GM23338 (cell line): Measurements from ENCODE around the gene SCNN1A. TPM values are rescaled to one million over a fixed set of nuclear protein-coding genes. Genes with fewer than 3 reads are reported as not detected.

ENCODE experiments used
- ATAC-seq: fragments of 200-7000 bp; cut with Tn5 transposase; 3 replicates; pipeline ENCODE4 v1.9.1; 2020
- DNase-seq: peaks from one replicate; pipeline ENCODE4 v3.0.0-alpha.2; 2015; ENCODE audit warnings: low spot score
- H2AFZ ChIP-seq: fragments of 200-600 bp; sonication (generic); 2 replicates; pipeline ENCODE4 v1.8.0; 2016; ENCODE audit warnings: antibody characterized with exemption, mild to moderate bottlenecking, moderate library complexity
- H3F3A ChIP-seq: fragments of 200-600 bp; sonication (generic); replicated peaks from 2 replicates; pipeline ENCODE4 v1.8.0; 2017; ENCODE audit warnings: antibody characterized with exemption, mixed run types, low read depth
- H3K27ac ChIP-seq: fragments of 200-600 bp; sonication (generic); 2 replicates; pipeline ENCODE4 v1.6.1; 2016; ENCODE audit warnings: low read depth
- H3K27me3 ChIP-seq: fragments of 200-600 bp; sonication (generic); 2 replicates; pipeline ENCODE4 v1.8.0; 2016; ENCODE audit warnings: mild to moderate bottlenecking, mixed run types, moderate library complexity; ENCODE audit not compliant: insufficient read depth
- H3K36me3 ChIP-seq: fragments of 200-600 bp; sonication (generic); 2 replicates; pipeline ENCODE4 v1.8.0; 2016; ENCODE audit warnings: mild to moderate bottlenecking; ENCODE audit not compliant: insufficient read depth
- H3K4me1 ChIP-seq: fragments of 200-600 bp; sonication (generic); 2 replicates; pipeline ENCODE4 v1.8.0; 2016; ENCODE audit warnings: mild to moderate bottlenecking, moderate library complexity; ENCODE audit not compliant: insufficient read depth
- H3K4me2 ChIP-seq: fragments of 200-600 bp; sonication (generic); 2 replicates; pipeline ENCODE4 v1.7.1; 2017; ENCODE audit warnings: mixed run types
- H3K4me3 ChIP-seq: fragments of 200-600 bp; sonication (generic); 2 replicates; pipeline ENCODE4 v1.6.1; 2016; ENCODE audit warnings: mixed run types
- H3K79me2 ChIP-seq: fragments of 200-600 bp; sonication (generic); replicated peaks from 2 replicates; pipeline ENCODE4 v1.8.0; 2017; ENCODE audit warnings: mild to moderate bottlenecking; ENCODE audit not compliant: insufficient read depth
- H3K9me2 ChIP-seq: fragments of 200-600 bp; sonication (generic); 2 replicates; pipeline ENCODE4 v1.8.0; 2017; ENCODE audit not compliant: insufficient read depth
- H4K20me1 ChIP-seq: fragments of 200-600 bp; sonication (generic); replicated peaks from 2 replicates; pipeline ENCODE4 v1.8.0; 2017; ENCODE audit warnings: mild to moderate bottlenecking; ENCODE audit not compliant: insufficient read depth
- H3K27ac Mint-ChIP-seq: 2 replicates; pipeline ENCODE4 v1.8.0; 2020; ENCODE audit warnings: inconsistent platforms, mild to moderate bottlenecking, moderate library complexity, mixed read lengths
- H3K27me3 Mint-ChIP-seq: 3 replicates; pipeline ENCODE4 v1.8.0; 2022; ENCODE audit warnings: low read depth, mild to moderate bottlenecking, moderate library complexity, mixed read lengths, inconsistent platforms; ENCODE audit not compliant: insufficient read depth, poor library complexity
- H3K36me3 Mint-ChIP-seq: 3 replicates; pipeline ENCODE4 v1.8.0; 2021; ENCODE audit warnings: low read depth, mild to moderate bottlenecking, inconsistent platforms, moderate library complexity, mixed read lengths
- H3K4me1 Mint-ChIP-seq: 3 replicates; pipeline ENCODE4 v1.8.0; 2020; ENCODE audit warnings: mild to moderate bottlenecking, inconsistent platforms, mixed read lengths
- H3K4me3 Mint-ChIP-seq: 3 replicates; pipeline ENCODE4 v1.8.0; 2021; ENCODE audit warnings: moderate library complexity, mild to moderate bottlenecking, inconsistent platforms, mixed read lengths
- H3K9me3 Mint-ChIP-seq: 3 replicates; pipeline ENCODE4 v1.8.0; 2020; ENCODE audit warnings: moderate library complexity, mild to moderate bottlenecking, inconsistent platforms, mixed read lengths
- CREB1 ChIP-seq: fragments of 250-450 bp; sonication (Bioruptor Pico); IDR thresholded peaks from 2 replicates; pipeline ENCODE4 v1.5.0; 2020; ENCODE audit warnings: low read depth, mild to moderate bottlenecking, moderate library complexity
- EZH2 ChIP-seq: fragments of 200-600 bp; sonication (generic); IDR thresholded peaks from one replicate; pipeline ENCODE4 v1.8.0; 2017; ENCODE audit warnings: antibody characterized with exemption, mild to moderate bottlenecking, low read depth; ENCODE audit not compliant: unreplicated experiment
- EZH2phosphoT487 ChIP-seq: fragments of 200-600 bp; sonication (generic); IDR thresholded peaks from one replicate; pipeline ENCODE4 v1.8.1; 2018; ENCODE audit warnings: antibody characterized with exemption; ENCODE audit not compliant: unreplicated experiment
- JUNB ChIP-seq: IDR thresholded peaks from one replicate; pipeline ENCODE4 v1.6.1; 2016; ENCODE audit warnings: antibody characterized with exemption; ENCODE audit not compliant: unreplicated experiment
- NANOG ChIP-seq: IDR thresholded peaks from 2 replicates; pipeline ENCODE4 v1.6.1; 2016; ENCODE audit warnings: antibody characterized with exemption, borderline replicate concordance
- POLR2AphosphoS5 ChIP-seq: IDR thresholded peaks from 2 replicates; pipeline ENCODE4 v1.6.1; 2016; ENCODE audit warnings: antibody characterized with exemption, low read depth
- STAT1 ChIP-seq: IDR thresholded peaks from one replicate; pipeline ENCODE4 v1.6.1; 2016; ENCODE audit warnings: antibody characterized with exemption; ENCODE audit not compliant: unreplicated experiment
- ZNF114 ChIP-seq: fragments of 250-450 bp; sonication (Bioruptor Pico); IDR thresholded peaks from 2 replicates; pipeline ENCODE4 v1.5.0; 2020; ENCODE audit warnings: mild to moderate bottlenecking, moderate library complexity
- ZNF331 ChIP-seq: fragments of 250-450 bp; sonication (Bioruptor Pico); IDR thresholded peaks from 2 replicates; pipeline ENCODE4 v1.5.0; 2020; ENCODE audit warnings: low read depth, mild to moderate bottlenecking, moderate library complexity
- polyA plus RNA-seq: library from polyadenylated mRNA; unstranded; fragments of >200 nt; fragmentation: Nextera tagmentation; extraction: Ambion mirVana; gene quantifications from 2 replicates; pipeline ENCODE4 v1.2.1, GENCODE V29; 2016
- total RNA-seq: library from RNA; depleted of rRNA; stranded (reverse); fragments of >200 nt; shearing (Covaris generic); gene quantifications from 2 replicates; pipeline ENCODE4 v1.2.3, GENCODE V29; 2014
- TF ChIP-seq, protein P1 (sequence below): IDR thresholded peaks from one replicate; pipeline ENCODE4 v1.6.1; 2018; ENCODE audit warnings: antibody characterized with exemption; ENCODE audit not compliant: unreplicated experiment
- TF ChIP-seq, protein P2 (sequence below): IDR thresholded peaks from 2 replicates; pipeline ENCODE4 v1.6.1; 2016; ENCODE audit warnings: antibody characterized with exemption
- TF ChIP-seq, protein P3 (sequence below), 2 experiments: fragments of 200-600 bp in 1 of 2; sonication (generic) in 1 of 2; conservative IDR thresholded peaks; 2 replicates each; pipeline versions ENCODE4 v1.5.1 to v1.6.1; 2016 to 2017; ENCODE audit warnings: antibody characterized with exemption in 2 of 2, low read depth in 2 of 2, mild to moderate bottlenecking in 2 of 2, moderate library complexity in 1 of 2
- TF ChIP-seq, protein P4 (sequence below): fragments of 250-450 bp; sonication (Bioruptor Pico); IDR thresholded peaks from 2 replicates; pipeline ENCODE4 v1.5.0; 2020; ENCODE audit warnings: mild to moderate bottlenecking, moderate library complexity

The SCNN1A gene
- total and polyA plus RNA-seq, 2 experiments from 2014 or later: 37.1 to 125 TPM

DNA sequence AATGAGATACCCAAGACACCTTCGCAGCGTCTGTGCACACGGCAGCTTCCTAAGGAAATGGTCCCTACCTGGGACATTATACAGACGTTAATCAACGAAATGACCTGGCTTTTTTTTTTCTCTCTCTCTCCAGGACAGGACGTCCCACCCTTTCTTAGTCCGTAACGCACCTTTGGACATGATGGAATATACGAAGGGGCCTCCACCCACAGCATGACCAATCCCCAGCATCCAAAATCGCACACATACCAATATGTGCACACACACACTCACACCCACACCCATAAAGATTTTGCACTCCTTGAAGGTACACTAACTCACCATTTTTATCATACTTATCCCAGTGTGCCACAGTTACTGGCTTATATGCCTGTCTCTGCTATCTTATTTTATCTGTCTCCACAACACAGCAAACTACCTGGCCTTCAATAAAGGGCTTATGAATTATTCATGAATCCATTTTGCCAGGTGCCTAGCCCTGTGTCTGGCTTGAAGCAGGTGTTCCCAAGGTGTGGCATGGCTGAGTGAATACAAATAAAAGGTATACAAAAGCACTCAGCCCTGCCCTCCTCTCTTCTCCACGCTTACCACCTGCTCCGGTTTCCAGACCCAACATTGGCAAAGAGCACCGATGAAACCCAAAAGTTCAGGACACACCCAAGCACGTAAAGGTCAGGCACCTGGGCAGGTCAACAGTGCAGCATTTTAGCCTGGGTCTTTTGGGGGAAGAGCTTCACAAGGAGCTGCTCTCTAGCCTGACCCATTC is 2.2 kb downstream of the SCNN1A start:
- Histone ChIP-seq H2AFZ (no peak overlapping the region), H3K36me3 (no peaks in the 10 kb centered on the region), H3K4me3 (peak overlapping the region; percentile 67), H3K79me2 (peaks cover 64% of the 10 kb centered on the region), H3F3A (peaks cover 28% of the 10 kb centered on the region), H3K27me3 (no peaks in the 10 kb centered on the region), H3K4me2 (peak overlapping the region; percentile 92), H4K20me1 (no peaks in the 10 kb centered on the region), H3K9me2 (no peaks in the 10 kb centered on the region), H3K4me1 (peaks cover 65% of the 10 kb centered on the region), H3K27ac (peak overlapping the region; percentile 97)
- no peaks in the 10 kb centered on the region for H3K9me3 Mint-ChIP-seq
- TF ChIP-seq POLR2AphosphoS5 (no peak), JUNB (no peak), STAT1 (no peak), ZNF114 (no peak), EZH2 (no peak), EZH2phosphoT487 (no peak), NANOG (no peak), CREB1 (CRISPR knock-in tag) (no peak), ZNF331 (CRISPR knock-in tag) (no peak)
- TF ChIP-seq, protein P1, sequence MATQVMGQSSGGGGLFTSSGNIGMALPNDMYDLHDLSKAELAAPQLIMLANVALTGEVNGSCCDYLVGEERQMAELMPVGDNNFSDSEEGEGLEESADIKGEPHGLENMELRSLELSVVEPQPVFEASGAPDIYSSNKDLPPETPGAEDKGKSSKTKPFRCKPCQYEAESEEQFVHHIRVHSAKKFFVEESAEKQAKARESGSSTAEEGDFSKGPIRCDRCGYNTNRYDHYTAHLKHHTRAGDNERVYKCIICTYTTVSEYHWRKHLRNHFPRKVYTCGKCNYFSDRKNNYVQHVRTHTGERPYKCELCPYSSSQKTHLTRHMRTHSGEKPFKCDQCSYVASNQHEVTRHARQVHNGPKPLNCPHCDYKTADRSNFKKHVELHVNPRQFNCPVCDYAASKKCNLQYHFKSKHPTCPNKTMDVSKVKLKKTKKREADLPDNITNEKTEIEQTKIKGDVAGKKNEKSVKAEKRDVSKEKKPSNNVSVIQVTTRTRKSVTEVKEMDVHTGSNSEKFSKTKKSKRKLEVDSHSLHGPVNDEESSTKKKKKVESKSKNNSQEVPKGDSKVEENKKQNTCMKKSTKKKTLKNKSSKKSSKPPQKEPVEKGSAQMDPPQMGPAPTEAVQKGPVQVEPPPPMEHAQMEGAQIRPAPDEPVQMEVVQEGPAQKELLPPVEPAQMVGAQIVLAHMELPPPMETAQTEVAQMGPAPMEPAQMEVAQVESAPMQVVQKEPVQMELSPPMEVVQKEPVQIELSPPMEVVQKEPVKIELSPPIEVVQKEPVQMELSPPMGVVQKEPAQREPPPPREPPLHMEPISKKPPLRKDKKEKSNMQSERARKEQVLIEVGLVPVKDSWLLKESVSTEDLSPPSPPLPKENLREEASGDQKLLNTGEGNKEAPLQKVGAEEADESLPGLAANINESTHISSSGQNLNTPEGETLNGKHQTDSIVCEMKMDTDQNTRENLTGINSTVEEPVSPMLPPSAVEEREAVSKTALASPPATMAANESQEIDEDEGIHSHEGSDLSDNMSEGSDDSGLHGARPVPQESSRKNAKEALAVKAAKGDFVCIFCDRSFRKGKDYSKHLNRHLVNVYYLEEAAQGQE: no peak
- TF ChIP-seq, protein P2, sequence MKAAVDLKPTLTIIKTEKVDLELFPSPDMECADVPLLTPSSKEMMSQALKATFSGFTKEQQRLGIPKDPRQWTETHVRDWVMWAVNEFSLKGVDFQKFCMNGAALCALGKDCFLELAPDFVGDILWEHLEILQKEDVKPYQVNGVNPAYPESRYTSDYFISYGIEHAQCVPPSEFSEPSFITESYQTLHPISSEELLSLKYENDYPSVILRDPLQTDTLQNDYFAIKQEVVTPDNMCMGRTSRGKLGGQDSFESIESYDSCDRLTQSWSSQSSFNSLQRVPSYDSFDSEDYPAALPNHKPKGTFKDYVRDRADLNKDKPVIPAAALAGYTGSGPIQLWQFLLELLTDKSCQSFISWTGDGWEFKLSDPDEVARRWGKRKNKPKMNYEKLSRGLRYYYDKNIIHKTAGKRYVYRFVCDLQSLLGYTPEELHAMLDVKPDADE: no peak
- TF ChIP-seq, protein P3, sequence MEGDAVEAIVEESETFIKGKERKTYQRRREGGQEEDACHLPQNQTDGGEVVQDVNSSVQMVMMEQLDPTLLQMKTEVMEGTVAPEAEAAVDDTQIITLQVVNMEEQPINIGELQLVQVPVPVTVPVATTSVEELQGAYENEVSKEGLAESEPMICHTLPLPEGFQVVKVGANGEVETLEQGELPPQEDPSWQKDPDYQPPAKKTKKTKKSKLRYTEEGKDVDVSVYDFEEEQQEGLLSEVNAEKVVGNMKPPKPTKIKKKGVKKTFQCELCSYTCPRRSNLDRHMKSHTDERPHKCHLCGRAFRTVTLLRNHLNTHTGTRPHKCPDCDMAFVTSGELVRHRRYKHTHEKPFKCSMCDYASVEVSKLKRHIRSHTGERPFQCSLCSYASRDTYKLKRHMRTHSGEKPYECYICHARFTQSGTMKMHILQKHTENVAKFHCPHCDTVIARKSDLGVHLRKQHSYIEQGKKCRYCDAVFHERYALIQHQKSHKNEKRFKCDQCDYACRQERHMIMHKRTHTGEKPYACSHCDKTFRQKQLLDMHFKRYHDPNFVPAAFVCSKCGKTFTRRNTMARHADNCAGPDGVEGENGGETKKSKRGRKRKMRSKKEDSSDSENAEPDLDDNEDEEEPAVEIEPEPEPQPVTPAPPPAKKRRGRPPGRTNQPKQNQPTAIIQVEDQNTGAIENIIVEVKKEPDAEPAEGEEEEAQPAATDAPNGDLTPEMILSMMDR (conservative IDR thresholded peaks at IDR 0.05; ENCODE audit: low read depth in 2 of 2): no peak
- TF ChIP-seq, protein P4, sequence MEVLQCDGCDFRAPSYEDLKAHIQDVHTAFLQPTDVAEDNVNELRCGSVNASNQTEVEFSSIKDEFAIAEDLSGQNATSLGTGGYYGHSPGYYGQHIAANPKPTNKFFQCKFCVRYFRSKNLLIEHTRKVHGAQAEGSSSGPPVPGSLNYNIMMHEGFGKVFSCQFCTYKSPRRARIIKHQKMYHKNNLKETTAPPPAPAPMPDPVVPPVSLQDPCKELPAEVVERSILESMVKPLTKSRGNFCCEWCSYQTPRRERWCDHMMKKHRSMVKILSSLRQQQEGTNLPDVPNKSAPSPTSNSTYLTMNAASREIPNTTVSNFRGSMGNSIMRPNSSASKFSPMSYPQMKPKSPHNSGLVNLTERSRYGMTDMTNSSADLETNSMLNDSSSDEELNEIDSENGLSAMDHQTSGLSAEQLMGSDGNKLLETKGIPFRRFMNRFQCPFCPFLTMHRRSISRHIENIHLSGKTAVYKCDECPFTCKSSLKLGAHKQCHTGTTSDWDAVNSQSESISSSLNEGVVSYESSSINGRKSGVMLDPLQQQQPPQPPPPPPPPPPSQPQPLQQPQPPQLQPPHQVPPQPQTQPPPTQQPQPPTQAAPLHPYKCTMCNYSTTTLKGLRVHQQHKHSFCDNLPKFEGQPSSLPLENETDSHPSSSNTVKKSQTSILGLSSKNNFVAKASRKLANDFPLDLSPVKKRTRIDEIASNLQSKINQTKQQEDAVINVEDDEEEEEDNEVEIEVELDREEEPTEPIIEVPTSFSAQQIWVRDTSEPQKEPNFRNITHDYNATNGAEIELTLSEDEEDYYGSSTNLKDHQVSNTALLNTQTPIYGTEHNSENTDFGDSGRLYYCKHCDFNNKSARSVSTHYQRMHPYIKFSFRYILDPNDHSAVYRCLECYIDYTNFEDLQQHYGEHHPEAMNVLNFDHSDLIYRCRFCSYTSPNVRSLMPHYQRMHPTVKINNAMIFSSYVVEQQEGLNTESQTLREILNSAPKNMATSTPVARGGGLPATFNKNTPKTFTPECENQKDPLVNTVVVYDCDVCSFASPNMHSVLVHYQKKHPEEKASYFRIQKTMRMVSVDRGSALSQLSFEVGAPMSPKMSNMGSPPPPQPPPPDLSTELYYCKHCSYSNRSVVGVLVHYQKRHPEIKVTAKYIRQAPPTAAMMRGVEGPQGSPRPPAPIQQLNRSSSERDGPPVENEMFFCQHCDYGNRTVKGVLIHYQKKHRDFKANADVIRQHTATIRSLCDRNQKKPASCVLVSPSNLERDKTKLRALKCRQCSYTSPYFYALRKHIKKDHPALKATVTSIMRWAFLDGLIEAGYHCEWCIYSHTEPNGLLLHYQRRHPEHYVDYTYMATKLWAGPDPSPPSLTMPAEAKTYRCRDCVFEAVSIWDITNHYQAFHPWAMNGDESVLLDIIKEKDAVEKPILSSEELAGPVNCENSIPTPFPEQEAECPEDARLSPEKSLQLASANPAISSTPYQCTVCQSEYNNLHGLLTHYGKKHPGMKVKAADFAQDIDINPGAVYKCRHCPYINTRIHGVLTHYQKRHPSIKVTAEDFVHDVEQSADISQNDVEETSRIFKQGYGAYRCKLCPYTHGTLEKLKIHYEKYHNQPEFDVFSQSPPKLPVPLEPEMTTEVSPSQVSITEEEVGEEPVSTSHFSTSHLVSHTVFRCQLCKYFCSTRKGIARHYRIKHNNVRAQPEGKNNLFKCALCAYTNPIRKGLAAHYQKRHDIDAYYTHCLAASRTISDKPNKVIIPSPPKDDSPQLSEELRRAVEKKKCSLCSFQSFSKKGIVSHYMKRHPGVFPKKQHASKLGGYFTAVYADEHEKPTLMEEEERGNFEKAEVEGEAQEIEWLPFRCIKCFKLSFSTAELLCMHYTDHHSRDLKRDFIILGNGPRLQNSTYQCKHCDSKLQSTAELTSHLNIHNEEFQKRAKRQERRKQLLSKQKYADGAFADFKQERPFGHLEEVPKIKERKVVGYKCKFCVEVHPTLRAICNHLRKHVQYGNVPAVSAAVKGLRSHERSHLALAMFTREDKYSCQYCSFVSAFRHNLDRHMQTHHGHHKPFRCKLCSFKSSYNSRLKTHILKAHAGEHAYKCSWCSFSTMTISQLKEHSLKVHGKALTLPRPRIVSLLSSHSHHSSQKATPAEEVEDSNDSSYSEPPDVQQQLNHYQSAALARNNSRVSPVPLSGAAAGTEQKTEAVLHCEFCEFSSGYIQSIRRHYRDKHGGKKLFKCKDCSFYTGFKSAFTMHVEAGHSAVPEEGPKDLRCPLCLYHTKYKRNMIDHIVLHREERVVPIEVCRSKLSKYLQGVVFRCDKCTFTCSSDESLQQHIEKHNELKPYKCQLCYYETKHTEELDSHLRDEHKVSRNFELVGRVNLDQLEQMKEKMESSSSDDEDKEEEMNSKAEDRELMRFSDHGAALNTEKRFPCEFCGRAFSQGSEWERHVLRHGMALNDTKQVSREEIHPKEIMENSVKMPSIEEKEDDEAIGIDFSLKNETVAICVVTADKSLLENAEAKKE (CRISPR knock-in tag): no peak
- H3K36me3 Mint-ChIP-seq: peaks cover 30% of the 10 kb centered on the region; the same call in 2 of the 3 replicates
- H3K27ac Mint-ChIP-seq: peak overlapping the region; percentile 79; the same call in 1 of the 2 replicates
- H3K4me3 Mint-ChIP-seq: peak overlapping the region; percentile 97
- peaks cover 23% of the 10 kb centered on the region for H3K27me3 Mint-ChIP-seq
- no peak for ATAC-seq
- DNase-seq: no peak
- peaks cover 78% of the 10 kb centered on the region for H3K4me1 Mint-ChIP-seq
